LNCAP (cell line): ENCODE results near the gene ATP2A1.
A peak's percentile ranks its signal among the peaks of the same experiment; 100 is the strongest.

Experiments used
- CTCF ChIP-seq: fragments of 450-650 bp; IDR thresholded peaks from 2 replicates; pipeline ENCODE4 v1.5.1; 2017; ENCODE audit warnings: mild to moderate bottlenecking

The ATP2A1 gene

GRCh38 chr16:28845293-28845692 is 33.0 kb upstream of the ATP2A1 start:
- no peak for TF ChIP-seq CTCF

GRCh38 chr16:28845761-28846079 is 32.6 kb upstream of the ATP2A1 start:
- TF ChIP-seq CTCF = no peak

GRCh38 chr16:28846080-28846932 is 32.0 kb upstream of the ATP2A1 start, which contains the start of gene TUFM:
Gene TUFM, minus strand, starts transcription at chr16:28846348. Its CDS starts 79 bp downstream, at chr16:28846269.
- TF ChIP-seq CTCF = peak; percentile 46

GRCh38 chr16:28846933-28847273 is 31.4 kb upstream of the ATP2A1 start:
- TF ChIP-seq CTCF = no peak

- no peak for TF ChIP-seq CTCF
Measured at GRCh38 chr16:28858421-28858820, 19.9 kb upstream of the ATP2A1 start.

- TF ChIP-seq CTCF = no peak
Measured at GRCh38 chr16:28859326-28859725, 19.0 kb upstream of the ATP2A1 start.

- TF ChIP-seq CTCF = no peak
Measured at GRCh38 chr16:28863929-28864793, 14.1 kb upstream of the ATP2A1 start.
